ENCODE data around the gene ATP10B.

DNA sequence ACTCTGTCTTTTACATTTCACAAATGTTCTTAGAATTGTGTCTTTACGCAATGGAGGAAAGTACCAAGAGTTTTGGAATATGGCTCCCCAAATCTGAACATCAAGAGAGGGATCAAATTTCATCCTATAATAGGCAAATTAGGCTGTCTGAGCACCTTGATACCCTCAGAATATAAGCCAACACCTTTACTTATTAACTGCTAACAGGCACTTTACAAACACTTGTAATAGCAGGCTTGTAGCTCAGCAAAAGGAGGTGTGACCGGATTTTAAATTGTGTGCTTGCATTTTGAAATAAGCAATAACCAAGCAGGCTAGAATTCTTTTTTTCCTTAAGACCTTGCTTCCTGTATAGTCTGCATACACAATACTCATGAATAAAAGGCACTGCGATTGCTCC lies 92.0 kb downstream of the ATP10B start:
- TF ChIP-seq, protein P1, sequence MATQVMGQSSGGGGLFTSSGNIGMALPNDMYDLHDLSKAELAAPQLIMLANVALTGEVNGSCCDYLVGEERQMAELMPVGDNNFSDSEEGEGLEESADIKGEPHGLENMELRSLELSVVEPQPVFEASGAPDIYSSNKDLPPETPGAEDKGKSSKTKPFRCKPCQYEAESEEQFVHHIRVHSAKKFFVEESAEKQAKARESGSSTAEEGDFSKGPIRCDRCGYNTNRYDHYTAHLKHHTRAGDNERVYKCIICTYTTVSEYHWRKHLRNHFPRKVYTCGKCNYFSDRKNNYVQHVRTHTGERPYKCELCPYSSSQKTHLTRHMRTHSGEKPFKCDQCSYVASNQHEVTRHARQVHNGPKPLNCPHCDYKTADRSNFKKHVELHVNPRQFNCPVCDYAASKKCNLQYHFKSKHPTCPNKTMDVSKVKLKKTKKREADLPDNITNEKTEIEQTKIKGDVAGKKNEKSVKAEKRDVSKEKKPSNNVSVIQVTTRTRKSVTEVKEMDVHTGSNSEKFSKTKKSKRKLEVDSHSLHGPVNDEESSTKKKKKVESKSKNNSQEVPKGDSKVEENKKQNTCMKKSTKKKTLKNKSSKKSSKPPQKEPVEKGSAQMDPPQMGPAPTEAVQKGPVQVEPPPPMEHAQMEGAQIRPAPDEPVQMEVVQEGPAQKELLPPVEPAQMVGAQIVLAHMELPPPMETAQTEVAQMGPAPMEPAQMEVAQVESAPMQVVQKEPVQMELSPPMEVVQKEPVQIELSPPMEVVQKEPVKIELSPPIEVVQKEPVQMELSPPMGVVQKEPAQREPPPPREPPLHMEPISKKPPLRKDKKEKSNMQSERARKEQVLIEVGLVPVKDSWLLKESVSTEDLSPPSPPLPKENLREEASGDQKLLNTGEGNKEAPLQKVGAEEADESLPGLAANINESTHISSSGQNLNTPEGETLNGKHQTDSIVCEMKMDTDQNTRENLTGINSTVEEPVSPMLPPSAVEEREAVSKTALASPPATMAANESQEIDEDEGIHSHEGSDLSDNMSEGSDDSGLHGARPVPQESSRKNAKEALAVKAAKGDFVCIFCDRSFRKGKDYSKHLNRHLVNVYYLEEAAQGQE (IDR thresholded peaks at IDR 0.05; ENCODE audit: low read depth, low read length) = no peak
- no peak for TF ChIP-seq TEAD4 (IDR thresholded peaks at IDR 0.05; ENCODE audit: borderline replicate concordance, insufficient read depth)
- TF ChIP-seq POLR2AphosphoS5 (IDR thresholded peaks at IDR 0.05; ENCODE audit: low read depth, low read length) = no peak
- TF ChIP-seq, protein P2, sequence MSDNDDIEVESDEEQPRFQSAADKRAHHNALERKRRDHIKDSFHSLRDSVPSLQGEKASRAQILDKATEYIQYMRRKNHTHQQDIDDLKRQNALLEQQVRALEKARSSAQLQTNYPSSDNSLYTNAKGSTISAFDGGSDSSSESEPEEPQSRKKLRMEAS (IDR thresholded peaks at IDR 0.05; ENCODE audit: low read depth) = no peak
- TF ChIP-seq, protein P3, sequence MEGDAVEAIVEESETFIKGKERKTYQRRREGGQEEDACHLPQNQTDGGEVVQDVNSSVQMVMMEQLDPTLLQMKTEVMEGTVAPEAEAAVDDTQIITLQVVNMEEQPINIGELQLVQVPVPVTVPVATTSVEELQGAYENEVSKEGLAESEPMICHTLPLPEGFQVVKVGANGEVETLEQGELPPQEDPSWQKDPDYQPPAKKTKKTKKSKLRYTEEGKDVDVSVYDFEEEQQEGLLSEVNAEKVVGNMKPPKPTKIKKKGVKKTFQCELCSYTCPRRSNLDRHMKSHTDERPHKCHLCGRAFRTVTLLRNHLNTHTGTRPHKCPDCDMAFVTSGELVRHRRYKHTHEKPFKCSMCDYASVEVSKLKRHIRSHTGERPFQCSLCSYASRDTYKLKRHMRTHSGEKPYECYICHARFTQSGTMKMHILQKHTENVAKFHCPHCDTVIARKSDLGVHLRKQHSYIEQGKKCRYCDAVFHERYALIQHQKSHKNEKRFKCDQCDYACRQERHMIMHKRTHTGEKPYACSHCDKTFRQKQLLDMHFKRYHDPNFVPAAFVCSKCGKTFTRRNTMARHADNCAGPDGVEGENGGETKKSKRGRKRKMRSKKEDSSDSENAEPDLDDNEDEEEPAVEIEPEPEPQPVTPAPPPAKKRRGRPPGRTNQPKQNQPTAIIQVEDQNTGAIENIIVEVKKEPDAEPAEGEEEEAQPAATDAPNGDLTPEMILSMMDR (IDR thresholded peaks at IDR 0.05) = no peak
- TF ChIP-seq RAD21 (IDR thresholded peaks at IDR 0.05; ENCODE audit: low read length) = no peak
- TF ChIP-seq, protein P4, sequence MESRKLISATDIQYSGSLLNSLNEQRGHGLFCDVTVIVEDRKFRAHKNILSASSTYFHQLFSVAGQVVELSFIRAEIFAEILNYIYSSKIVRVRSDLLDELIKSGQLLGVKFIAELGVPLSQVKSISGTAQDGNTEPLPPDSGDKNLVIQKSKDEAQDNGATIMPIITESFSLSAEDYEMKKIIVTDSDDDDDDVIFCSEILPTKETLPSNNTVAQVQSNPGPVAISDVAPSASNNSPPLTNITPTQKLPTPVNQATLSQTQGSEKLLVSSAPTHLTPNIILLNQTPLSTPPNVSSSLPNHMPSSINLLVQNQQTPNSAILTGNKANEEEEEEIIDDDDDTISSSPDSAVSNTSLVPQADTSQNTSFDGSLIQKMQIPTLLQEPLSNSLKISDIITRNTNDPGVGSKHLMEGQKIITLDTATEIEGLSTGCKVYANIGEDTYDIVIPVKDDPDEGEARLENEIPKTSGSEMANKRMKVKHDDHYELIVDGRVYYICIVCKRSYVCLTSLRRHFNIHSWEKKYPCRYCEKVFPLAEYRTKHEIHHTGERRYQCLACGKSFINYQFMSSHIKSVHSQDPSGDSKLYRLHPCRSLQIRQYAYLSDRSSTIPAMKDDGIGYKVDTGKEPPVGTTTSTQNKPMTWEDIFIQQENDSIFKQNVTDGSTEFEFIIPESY (IDR thresholded peaks at IDR 0.05; ENCODE audit: borderline replicate concordance, low read depth) = no peak
- no peak for TF ChIP-seq MXI1 (IDR thresholded peaks at IDR 0.05; ENCODE audit: low read depth, low read length)
- no peak for TF ChIP-seq FOSL2 (IDR thresholded peaks at IDR 0.05; ENCODE audit: borderline replicate concordance, low read depth)
- TF ChIP-seq CHD2 (IDR thresholded peaks at IDR 0.05; ENCODE audit: low read length, partially characterized antibody) = no peak
- no peak for TF ChIP-seq JUND (IDR thresholded peaks at IDR 0.05)
- no peak for TF ChIP-seq RCOR1 (IDR thresholded peaks at IDR 0.05; ENCODE audit: low read length)
- TF ChIP-seq TAF1 (IDR thresholded peaks at IDR 0.05; ENCODE audit: borderline replicate concordance, low read depth, low read length) = no peak

All from SK-N-SH (cell line).